GM12878 (cell line): ENCODE results near the gene CYP3A4. TPM values are rescaled to one million over a fixed set of nuclear protein-coding genes. Genes with fewer than 3 reads are reported as not detected.

ENCODE experiments used
- ATAC-seq: fragments of 200-7000 bp; cut with Tn5 transposase; 3 replicates; pipeline ENCODE4 v1.9.1; 2020; ENCODE audit warnings: mild to moderate bottlenecking, moderate library complexity
- BruUV-seq: library from RNA; stranded (reverse); fragments of 400-500 nt; replicated peaks from 2 replicates; lab custom pipeline; 2021; lab: Mats Ljungman, UMichigan
- CTCF ChIA-PET: fragments of 300-600 bp; sonication (Branson Sonifier 250); formaldehyde crosslinking; extraction: SDS; loops from one replicate; lab custom pipeline; 2021; ENCODE audit warnings: inconsistent platforms; lab: Yijun Ruan, JAX
- POLR2A ChIA-PET: fragments of 350-600 bp; formaldehyde crosslinking; extraction: SDS; loops from one replicate; lab custom pipeline; 2021; ENCODE audit warnings: inconsistent platforms; lab: Charles Lee
- RAD21 ChIA-PET: fragments of 300-600 bp; sonication (Branson Sonifier 250); formaldehyde crosslinking; loops from one replicate; lab custom pipeline; 2023; ENCODE audit warnings: antibody characterized with exemption; ENCODE audit not compliant: unreplicated experiment; lab: Charles Lee
- SMC1A ChIA-PET: fragments of 300-600 bp; sonication (Branson Sonifier 250); formaldehyde crosslinking; loops from one replicate; lab custom pipeline; 2023; ENCODE audit not compliant: unreplicated experiment, uncharacterized antibody; lab: Charles Lee
- DNase-seq: peaks from one replicate; pipeline ENCODE4 v3.0.0-alpha.2; 2011; ENCODE audit warnings: low read depth, low spot score
- FAIRE-seq: peaks from 3 replicates; lab custom pipeline; 2011; peaks lifted over from hg19 to GRCh38; lab: Jason Lieb, UNC
- H2AFZ ChIP-seq: 2 replicates; pipeline ENCODE4 v1.6.0; 2011; ENCODE audit warnings: low read depth, low read length, control low read depth; ENCODE audit not compliant: control insufficient read depth
- H3K27ac ChIP-seq: 2 replicates; pipeline ENCODE4 v1.5.1; 2011; ENCODE audit warnings: control low read depth; ENCODE audit not compliant: control insufficient read depth, insufficient read depth
- H3K27me3 ChIP-seq, 2 experiments: replicated peaks in 1 of 2; 2 replicates each; pipeline versions ENCODE4 v1.6.0 to v1.6.1; 2011; ENCODE audit warnings: low read length in 1 of 2; ENCODE audit not compliant: control insufficient read depth in 2 of 2, insufficient read depth in 2 of 2
- H3K36me3 ChIP-seq, 2 experiments: 2 replicates each; pipeline ENCODE4 v1.5.1; 2011; ENCODE audit warnings: low read length in 1 of 2; ENCODE audit not compliant: control insufficient read depth in 2 of 2, insufficient read depth in 2 of 2
- H3K4me1 ChIP-seq: 2 replicates; pipeline ENCODE4 v1.6.1; 2011; ENCODE audit warnings: mild to moderate bottlenecking, low read length, moderate library complexity, mixed read lengths; ENCODE audit not compliant: control insufficient read depth, insufficient read depth
- H3K4me2 ChIP-seq: 2 replicates; pipeline ENCODE4 v1.6.0; 2011; ENCODE audit warnings: control low read depth; ENCODE audit not compliant: control insufficient read depth, insufficient read depth
- H3K4me3 ChIP-seq: fragments of 200-600 bp; sonication (generic); 2 replicates; pipeline ENCODE4 v1.5.1; 2016
- H3K79me2 ChIP-seq: 2 replicates; pipeline ENCODE4 v1.6.0; 2011; ENCODE audit warnings: low read length; ENCODE audit not compliant: control insufficient read depth, insufficient read depth
- H3K9ac ChIP-seq: 2 replicates; pipeline ENCODE4 v1.8.0; 2011; ENCODE audit warnings: low read length, control low read depth, mixed read lengths; ENCODE audit not compliant: control insufficient read depth, insufficient read depth
- H3K9me3 ChIP-seq: replicated peaks from 3 replicates; pipeline ENCODE4 v1.5.1; 2011; ENCODE audit warnings: mild to moderate bottlenecking, low read length; ENCODE audit not compliant: control insufficient read depth, insufficient read depth
- H4K20me1 ChIP-seq: 2 replicates; pipeline ENCODE4 v1.6.0; 2011; ENCODE audit not compliant: control insufficient read depth, insufficient read depth
- BCLAF1 ChIP-seq: fragments of 450-650 bp; IDR thresholded peaks from 2 replicates; pipeline ENCODE4 v1.6.1; 2017; ENCODE audit warnings: antibody characterized with exemption, mild to moderate bottlenecking, moderate library complexity
- CBFB ChIP-seq: IDR thresholded peaks from 2 replicates; pipeline ENCODE4 v1.6.1; 2016; ENCODE audit warnings: antibody characterized with exemption, low read depth
- CBX3 ChIP-seq: fragments of 200-600 bp; sonication (generic); IDR thresholded peaks from 2 replicates; pipeline ENCODE4 v1.6.1; 2016; ENCODE audit warnings: low read depth, borderline replicate concordance
- FOXM1 ChIP-seq: IDR thresholded peaks from 2 replicates; pipeline ENCODE4 v1.6.1; 2012; ENCODE audit warnings: low read depth, mild to moderate bottlenecking, inconsistent platforms, low read length, moderate library complexity
- HDGF ChIP-seq: fragments of 450-650 bp; IDR thresholded peaks from 2 replicates; pipeline ENCODE4 v1.6.1; 2016; ENCODE audit warnings: antibody characterized with exemption
- IRF3 ChIP-seq: fragments of 450-650 bp; IDR thresholded peaks from 2 replicates; pipeline ENCODE4 v1.6.1; 2014; ENCODE audit warnings: mild to moderate bottlenecking
- LARP7 ChIP-seq: fragments of 450-650 bp; IDR thresholded peaks from 2 replicates; pipeline ENCODE4 v1.6.1; 2017; ENCODE audit warnings: mild to moderate bottlenecking
- PKNOX1 ChIP-seq: fragments of 450-650 bp; IDR thresholded peaks from 2 replicates; pipeline ENCODE4 v1.6.1; 2016; ENCODE audit warnings: mild to moderate bottlenecking
- POLR2AphosphoS5 ChIP-seq: IDR thresholded peaks from 2 replicates; pipeline ENCODE4 v1.6.1; 2011; ENCODE audit warnings: mild to moderate bottlenecking, low read length, inconsistent platforms
- RAD51 ChIP-seq: fragments of 450-650 bp; IDR thresholded peaks from 2 replicates; pipeline ENCODE4 v1.6.1; 2016; ENCODE audit warnings: moderate library complexity, mild to moderate bottlenecking, inconsistent platforms
- SMARCA5 ChIP-seq: fragments of 450-650 bp; IDR thresholded peaks from 2 replicates; pipeline ENCODE4 v1.6.1; 2017; ENCODE audit warnings: mild to moderate bottlenecking
- SPI1 ChIP-seq: IDR thresholded peaks from 2 replicates; pipeline ENCODE4 v1.6.1; 2011; ENCODE audit warnings: low read depth, mild to moderate bottlenecking, low read length, moderate library complexity, borderline replicate concordance; ENCODE audit not compliant: insufficient read depth
- ZNF217 ChIP-seq: fragments of 450-650 bp; IDR thresholded peaks from 2 replicates; pipeline ENCODE4 v1.6.1; 2017; ENCODE audit warnings: antibody characterized with exemption, mild to moderate bottlenecking
- WGBS: methylation state at CpG from one replicate; pipeline ENCODE4 v1.1.6; 2016; ENCODE audit warnings: low lambda C conversion rate; ENCODE audit not compliant: insufficient replicate concordance, insufficient coverage; ENCODE audit errors: missing lambda C conversion rate; 5-methylcytosine and 5-hydroxymethylcytosine counted together
- in situ Hi-C: fragments of 300-500 bp; cut with MboI; formaldehyde crosslinking; loops from 9 replicates; pipeline ENCODE4 v1.14.3; 2018; ENCODE audit warnings: mixed read lengths
- intact Hi-C: fragments of 100-400 bp; cut with micrococcal nuclease; formaldehyde crosslinking; loops from one replicate; pipeline ENCODE4 v1.14.2; 2022; ENCODE audit not compliant: unreplicated experiment
- polyA plus RNA-seq, 11 experiments: library from polyadenylated mRNA; depleted of rRNA in 4 of 11; unstranded in 6 of 11; stranded (reverse) in 5 of 11; fragments of >200 nt; fragmentation: Nextera tagmentation in 4 of 11; fragmentation: Illumina TruSeq in 1 of 11; extraction: Ambion mirVana in 4 of 11; extraction: Trizol in 1 of 11; gene quantifications; 1 replicate in 1 of 11; 2 replicates in 10 of 11; pipeline versions ENCODE4 v1.2.1 to v1.2.3, GENCODE V29; 2011 to 2016; ENCODE audit warnings: inconsistent platforms in 2 of 11, missing spikeins in 2 of 11, low read depth in 1 of 11
- total RNA-seq, 4 experiments: library from RNA; depleted of rRNA in 3 of 4; stranded (reverse); fragments of >200 nt in 3 of 4; fragmentation: Illumina TruSeq in 1 of 4; extraction: Trizol in 1 of 4; gene quantifications; 2 replicates each; pipeline versions ENCODE4 v1.2.1 to v1.2.3, GENCODE V29; 2013 to 2021
- TF ChIP-seq, protein P1 (sequence below): IDR thresholded peaks from 2 replicates; pipeline ENCODE4 v1.6.1; 2012; ENCODE audit warnings: low read depth, low read length, improper control_type of control experiment

CYP3A4 gene
- total and polyA plus RNA-seq, 10 of the 15 experiments (the other 5 are each of a cell fraction or from before 2014, with no cell fraction given) = 0.02 to 0.21 (median 0.04) TPM; not detected in 7

GRCh38 chr7:99791667-99792369 lies 7.8 kb upstream of the CYP3A4 start:
- 40% methylated on average over 5 of the region's 5 CpGs for WGBS
- no peak for TF ChIP-seq CBX3
- no peak for TF ChIP-seq POLR2AphosphoS5
- no peak for TF ChIP-seq CBFB
- no peak for TF ChIP-seq RAD51
- TF ChIP-seq IRF3 = no peak
- TF ChIP-seq SPI1 = no peak
- no peak for TF ChIP-seq ZNF217
- TF ChIP-seq FOXM1 = no peak
- no peak for TF ChIP-seq PKNOX1
- no peak for TF ChIP-seq SMARCA5
- TF ChIP-seq HDGF = no peak
- TF ChIP-seq, protein P1, sequence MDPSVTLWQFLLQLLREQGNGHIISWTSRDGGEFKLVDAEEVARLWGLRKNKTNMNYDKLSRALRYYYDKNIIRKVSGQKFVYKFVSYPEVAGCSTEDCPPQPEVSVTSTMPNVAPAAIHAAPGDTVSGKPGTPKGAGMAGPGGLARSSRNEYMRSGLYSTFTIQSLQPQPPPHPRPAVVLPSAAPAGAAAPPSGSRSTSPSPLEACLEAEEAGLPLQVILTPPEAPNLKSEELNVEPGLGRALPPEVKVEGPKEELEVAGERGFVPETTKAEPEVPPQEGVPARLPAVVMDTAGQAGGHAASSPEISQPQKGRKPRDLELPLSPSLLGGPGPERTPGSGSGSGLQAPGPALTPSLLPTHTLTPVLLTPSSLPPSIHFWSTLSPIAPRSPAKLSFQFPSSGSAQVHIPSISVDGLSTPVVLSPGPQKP = no peak
- no peak for TF ChIP-seq LARP7
- TF ChIP-seq BCLAF1 = no peak
- no peak overlapping the region for H3K27ac ChIP-seq
- ChIA-PET POLR2A (no interaction called here), SMC1A (no interaction called here), RAD21 (no interaction called here), CTCF (interaction anchor here (1.0 kb wide), 1 partner anchor 97 kb away, joined by 3 read pairs; no protein-coding TSS in a partner anchor)
- intact Hi-C loops (no loop called here), in situ Hi-C loops (no loop called here)
- H3K9ac ChIP-seq = no peak overlapping the region
- H3K4me1 ChIP-seq = no peaks in the 10 kb centered on the region; the same call in 1 of the 2 replicates
- H4K20me1 ChIP-seq = no peaks in the 10 kb centered on the region
- no peak overlapping the region for H3K4me3 ChIP-seq
- FAIRE-seq = no peak
- BruUV-seq = no TSS peak
- H2AFZ ChIP-seq = no peak overlapping the region
- H3K36me3 ChIP-seq = no peaks in the 10 kb centered on the region
- H3K79me2 ChIP-seq = no peaks in the 10 kb centered on the region
- no peaks in the 10 kb centered on the region for H3K27me3 ChIP-seq
- no peak overlapping the region for H3K4me2 ChIP-seq
- H3K9me3 ChIP-seq = peaks cover 3% of the 10 kb centered on the region; the same call in 2 of the 3 replicates
- no peak for ATAC-seq
- no peak for DNase-seq
